Measurements from ENCODE around the gene ALOX12B. TPM values are rescaled to one million over a fixed set of nuclear protein-coding genes. Genes with fewer than 3 reads are reported as not detected.

ALOX12B gene
- total and polyA plus RNA-seq, 2 of the 13 experiments (the other 11 are each of a cell fraction or from before 2014, with no cell fraction given) = 0.13 TPM; not detected in 1

DNA sequence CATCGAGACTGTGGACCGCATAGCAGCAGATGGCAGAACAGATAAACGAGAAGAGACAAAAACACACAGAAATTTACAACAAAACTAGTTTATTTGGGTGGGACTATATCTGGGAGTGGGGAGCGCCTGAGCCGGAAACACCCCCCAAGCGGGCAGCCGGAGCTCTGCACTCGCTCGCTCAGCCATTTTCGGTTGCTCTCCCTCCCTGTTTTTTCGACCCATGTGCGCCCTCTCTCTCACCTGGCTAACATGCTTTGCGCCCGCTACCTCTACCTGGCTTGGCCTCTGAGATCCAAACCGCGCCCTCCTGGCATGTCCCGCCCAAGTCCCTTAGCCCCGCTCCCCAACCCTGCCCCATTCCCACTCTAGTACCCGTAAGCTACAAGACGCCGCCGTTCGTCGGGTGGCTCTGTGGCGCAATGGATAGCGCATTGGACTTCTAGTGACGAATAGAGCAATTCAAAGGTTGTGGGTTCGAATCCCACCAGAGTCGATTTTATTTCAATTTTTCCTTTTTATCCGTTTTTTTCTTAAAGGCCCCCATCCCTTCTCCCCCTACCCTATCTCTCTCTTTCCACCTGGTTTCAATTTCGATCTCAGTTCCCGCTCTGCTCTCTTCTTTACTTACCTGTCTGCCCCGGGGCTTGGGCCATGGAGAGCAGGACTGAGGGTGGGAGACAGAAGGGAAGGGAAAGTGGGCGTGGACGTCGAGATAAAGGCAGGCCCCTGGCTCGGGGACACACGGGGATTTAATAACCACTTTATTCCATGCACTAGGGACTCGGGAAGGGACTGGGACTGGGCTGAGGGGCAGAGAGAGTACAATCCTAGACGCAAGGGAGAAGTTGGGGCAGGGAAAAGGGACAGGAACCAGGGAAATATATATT, 33.2 kb upstream of the ALOX12B start (continued):
- TF ChIP-seq, protein P1, sequence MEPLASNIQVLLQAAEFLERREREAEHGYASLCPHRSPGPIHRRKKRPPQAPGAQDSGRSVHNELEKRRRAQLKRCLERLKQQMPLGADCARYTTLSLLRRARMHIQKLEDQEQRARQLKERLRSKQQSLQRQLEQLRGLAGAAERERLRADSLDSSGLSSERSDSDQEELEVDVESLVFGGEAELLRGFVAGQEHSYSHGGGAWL (CRISPR knock-in tag; IDR thresholded peaks at IDR 0.05) = 0 out of 2 replicates have a peak, but pooled peaks have one; percentile 36
- TF ChIP-seq ZFP90 (CRISPR knock-in tag; IDR thresholded peaks at IDR 0.05; ENCODE audit: borderline replicate concordance) (0 out of 2 replicates have a peak, but pooled peaks have one; percentile 7), ZNF792 (CRISPR knock-in tag; IDR thresholded peaks at IDR 0.05) (no peak), PCBP2 (optimal IDR thresholded peaks at IDR 0.05; ENCODE audit: low read depth, low read length, poor library complexity, severe bottlenecking) (peak; percentile 58), XRCC5 (optimal IDR thresholded peaks at IDR 0.05; ENCODE audit: low read length) (no peak), ZNF761 (CRISPR knock-in tag; conservative IDR thresholded peaks at IDR 0.05) (no peak), HOXA3 (CRISPR knock-in tag; IDR thresholded peaks at IDR 0.05) (peak; percentile 43; the same call in 1 of the 2 replicates), ZNF709 (CRISPR knock-in tag; IDR thresholded peaks at IDR 0.05) (0 out of 2 replicates have a peak, but pooled peaks have one; percentile 36), RELA (CRISPR knock-in tag; IDR thresholded peaks at IDR 0.05) (no peak), ZNF501 (CRISPR knock-in tag; IDR thresholded peaks at IDR 0.05) (0 out of 2 replicates have a peak, but pooled peaks have one; percentile 21), NFIC (IDR thresholded peaks at IDR 0.05; ENCODE audit: low read length) (0 out of 2 replicates have a peak, but pooled peaks have one; percentile 31), KDM5A (IDR thresholded peaks at IDR 0.05; ENCODE audit: borderline replicate concordance, low read length) (0 out of 2 replicates have a peak, but pooled peaks have one; percentile 24)
- TF ChIP-seq, protein P2, sequence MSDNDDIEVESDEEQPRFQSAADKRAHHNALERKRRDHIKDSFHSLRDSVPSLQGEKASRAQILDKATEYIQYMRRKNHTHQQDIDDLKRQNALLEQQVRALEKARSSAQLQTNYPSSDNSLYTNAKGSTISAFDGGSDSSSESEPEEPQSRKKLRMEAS (IDR thresholded peaks at IDR 0.05) = peak; percentile 36; the same call in 1 of the 2 replicates
- TF ChIP-seq, protein P3, sequence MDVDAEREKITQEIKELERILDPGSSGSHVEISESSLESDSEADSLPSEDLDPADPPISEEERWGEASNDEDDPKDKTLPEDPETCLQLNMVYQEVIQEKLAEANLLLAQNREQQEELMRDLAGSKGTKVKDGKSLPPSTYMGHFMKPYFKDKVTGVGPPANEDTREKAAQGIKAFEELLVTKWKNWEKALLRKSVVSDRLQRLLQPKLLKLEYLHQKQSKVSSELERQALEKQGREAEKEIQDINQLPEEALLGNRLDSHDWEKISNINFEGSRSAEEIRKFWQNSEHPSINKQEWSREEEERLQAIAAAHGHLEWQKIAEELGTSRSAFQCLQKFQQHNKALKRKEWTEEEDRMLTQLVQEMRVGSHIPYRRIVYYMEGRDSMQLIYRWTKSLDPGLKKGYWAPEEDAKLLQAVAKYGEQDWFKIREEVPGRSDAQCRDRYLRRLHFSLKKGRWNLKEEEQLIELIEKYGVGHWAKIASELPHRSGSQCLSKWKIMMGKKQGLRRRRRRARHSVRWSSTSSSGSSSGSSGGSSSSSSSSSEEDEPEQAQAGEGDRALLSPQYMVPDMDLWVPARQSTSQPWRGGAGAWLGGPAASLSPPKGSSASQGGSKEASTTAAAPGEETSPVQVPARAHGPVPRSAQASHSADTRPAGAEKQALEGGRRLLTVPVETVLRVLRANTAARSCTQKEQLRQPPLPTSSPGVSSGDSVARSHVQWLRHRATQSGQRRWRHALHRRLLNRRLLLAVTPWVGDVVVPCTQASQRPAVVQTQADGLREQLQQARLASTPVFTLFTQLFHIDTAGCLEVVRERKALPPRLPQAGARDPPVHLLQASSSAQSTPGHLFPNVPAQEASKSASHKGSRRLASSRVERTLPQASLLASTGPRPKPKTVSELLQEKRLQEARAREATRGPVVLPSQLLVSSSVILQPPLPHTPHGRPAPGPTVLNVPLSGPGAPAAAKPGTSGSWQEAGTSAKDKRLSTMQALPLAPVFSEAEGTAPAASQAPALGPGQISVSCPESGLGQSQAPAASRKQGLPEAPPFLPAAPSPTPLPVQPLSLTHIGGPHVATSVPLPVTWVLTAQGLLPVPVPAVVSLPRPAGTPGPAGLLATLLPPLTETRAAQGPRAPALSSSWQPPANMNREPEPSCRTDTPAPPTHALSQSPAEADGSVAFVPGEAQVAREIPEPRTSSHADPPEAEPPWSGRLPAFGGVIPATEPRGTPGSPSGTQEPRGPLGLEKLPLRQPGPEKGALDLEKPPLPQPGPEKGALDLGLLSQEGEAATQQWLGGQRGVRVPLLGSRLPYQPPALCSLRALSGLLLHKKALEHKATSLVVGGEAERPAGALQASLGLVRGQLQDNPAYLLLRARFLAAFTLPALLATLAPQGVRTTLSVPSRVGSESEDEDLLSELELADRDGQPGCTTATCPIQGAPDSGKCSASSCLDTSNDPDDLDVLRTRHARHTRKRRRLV (CRISPR knock-in tag; IDR thresholded peaks at IDR 0.05) = no peak
- TF ChIP-seq, protein P4, sequence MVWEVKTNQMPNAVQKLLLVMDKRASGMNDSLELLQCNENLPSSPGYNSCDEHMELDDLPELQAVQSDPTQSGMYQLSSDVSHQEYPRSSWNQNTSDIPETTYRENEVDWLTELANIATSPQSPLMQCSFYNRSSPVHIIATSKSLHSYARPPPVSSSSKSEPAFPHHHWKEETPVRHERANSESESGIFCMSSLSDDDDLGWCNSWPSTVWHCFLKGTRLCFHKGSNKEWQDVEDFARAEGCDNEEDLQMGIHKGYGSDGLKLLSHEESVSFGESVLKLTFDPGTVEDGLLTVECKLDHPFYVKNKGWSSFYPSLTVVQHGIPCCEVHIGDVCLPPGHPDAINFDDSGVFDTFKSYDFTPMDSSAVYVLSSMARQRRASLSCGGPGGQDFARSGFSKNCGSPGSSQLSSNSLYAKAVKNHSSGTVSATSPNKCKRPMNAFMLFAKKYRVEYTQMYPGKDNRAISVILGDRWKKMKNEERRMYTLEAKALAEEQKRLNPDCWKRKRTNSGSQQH (CRISPR knock-in tag; IDR thresholded peaks at IDR 0.05; ENCODE audit: low read depth) = peak; percentile 3; the same call in 1 of the 2 replicates
- TF ChIP-seq, protein P5, sequence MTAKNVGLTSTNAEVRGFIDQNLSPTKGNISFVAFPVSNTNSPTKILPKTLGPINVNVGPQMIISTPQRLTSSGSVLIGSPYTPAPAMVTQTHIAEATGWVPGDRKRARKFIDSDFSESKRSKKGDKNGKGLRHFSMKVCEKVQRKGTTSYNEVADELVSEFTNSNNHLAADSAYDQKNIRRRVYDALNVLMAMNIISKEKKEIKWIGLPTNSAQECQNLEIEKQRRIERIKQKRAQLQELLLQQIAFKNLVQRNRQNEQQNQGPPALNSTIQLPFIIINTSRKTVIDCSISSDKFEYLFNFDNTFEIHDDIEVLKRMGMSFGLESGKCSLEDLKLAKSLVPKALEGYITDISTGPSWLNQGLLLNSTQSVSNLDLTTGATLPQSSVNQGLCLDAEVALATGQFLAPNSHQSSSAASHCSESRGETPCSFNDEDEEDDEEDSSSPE (CRISPR knock-in tag; IDR thresholded peaks at IDR 0.05) = 0 out of 2 replicates have a peak, but pooled peaks have one; percentile 2
- TF ChIP-seq, protein P6, sequence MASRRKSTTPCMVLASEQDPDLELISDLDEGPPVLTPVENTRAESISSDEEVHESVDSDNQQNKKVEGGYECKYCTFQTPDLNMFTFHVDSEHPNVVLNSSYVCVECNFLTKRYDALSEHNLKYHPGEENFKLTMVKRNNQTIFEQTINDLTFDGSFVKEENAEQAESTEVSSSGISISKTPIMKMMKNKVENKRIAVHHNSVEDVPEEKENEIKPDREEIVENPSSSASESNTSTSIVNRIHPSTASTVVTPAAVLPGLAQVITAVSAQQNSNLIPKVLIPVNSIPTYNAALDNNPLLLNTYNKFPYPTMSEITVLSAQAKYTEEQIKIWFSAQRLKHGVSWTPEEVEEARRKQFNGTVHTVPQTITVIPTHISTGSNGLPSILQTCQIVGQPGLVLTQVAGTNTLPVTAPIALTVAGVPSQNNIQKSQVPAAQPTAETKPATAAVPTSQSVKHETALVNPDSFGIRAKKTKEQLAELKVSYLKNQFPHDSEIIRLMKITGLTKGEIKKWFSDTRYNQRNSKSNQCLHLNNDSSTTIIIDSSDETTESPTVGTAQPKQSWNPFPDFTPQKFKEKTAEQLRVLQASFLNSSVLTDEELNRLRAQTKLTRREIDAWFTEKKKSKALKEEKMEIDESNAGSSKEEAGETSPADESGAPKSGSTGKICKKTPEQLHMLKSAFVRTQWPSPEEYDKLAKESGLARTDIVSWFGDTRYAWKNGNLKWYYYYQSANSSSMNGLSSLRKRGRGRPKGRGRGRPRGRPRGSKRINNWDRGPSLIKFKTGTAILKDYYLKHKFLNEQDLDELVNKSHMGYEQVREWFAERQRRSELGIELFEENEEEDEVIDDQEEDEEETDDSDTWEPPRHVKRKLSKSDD (CRISPR knock-in tag; IDR thresholded peaks at IDR 0.05; ENCODE audit: low read depth) = peak; percentile 56; the same call in 1 of the 2 replicates

All from HepG2 (cell line).